NCI-H2171 (cell line): ENCODE data around the gene RBM38.
"Not testable (repeated sequence)": the region's sequence is repeated elsewhere in the genome, so short reads cannot be mapped to it uniquely, and the experiment has no call there.

Experiments used
- DNase-seq: peaks from one replicate; lab custom pipeline; 2025; lab: John Stamatoyannopoulos, UW

The RBM38 gene

GRCh38 chr20:57417830-57418780 is 26.9 kb downstream of the RBM38 start:
- DNase-seq: no peak

GRCh38 chr20:57419479-57419878 is 28.3 kb downstream of the RBM38 start:
- DNase-seq: not testable (repeated sequence)

- DNase-seq: peak; percentile 38
Measured at GRCh38 chr20:57420571-57421252, 29.5 kb downstream of the RBM38 start.

GRCh38 chr20:57421253-57422220 is 30.3 kb downstream of the RBM38 start:
- DNase-seq: no peak

GRCh38 chr20:57422254-57422653 is 31.1 kb downstream of the RBM38 start:
- no peak for DNase-seq

GRCh38 chr20:57425150-57426013 is 34.2 kb downstream of the RBM38 start:
- DNase-seq: peak; percentile 81

GRCh38 chr20:57426271-57426689 is 35.1 kb downstream of the RBM38 start:
- peak; percentile 70 for DNase-seq

GRCh38 chr20:57426831-57427230 is 35.6 kb downstream of the RBM38 start:
- no peak for DNase-seq

GRCh38 chr20:57428324-57429158 is 37.3 kb downstream of the RBM38 start:
- no peak for DNase-seq

GRCh38 chr20:57429159-57429496 is 37.9 kb downstream of the RBM38 start:
- no peak for DNase-seq

- no peak for DNase-seq
Measured at GRCh38 chr20:57429580-57430200, 38.5 kb downstream of the RBM38 start.

- DNase-seq: not testable (repeated sequence)
Measured at GRCh38 chr20:57430201-57430596, 39.0 kb downstream of the RBM38 start.

GRCh38 chr20:57431539-57431835 is 40.3 kb downstream of the RBM38 start:
- DNase-seq: no peak

- no peak for DNase-seq
Measured at GRCh38 chr20:57432480-57432861, 41.3 kb downstream of the RBM38 start.

- peak; percentile 41 for DNase-seq
Measured at GRCh38 chr20:57432862-57433491, 41.8 kb downstream of the RBM38 start.

GRCh38 chr20:57433657-57434389 is 42.6 kb downstream of the RBM38 start:
- no peak for DNase-seq

GRCh38 chr20:57434390-57434700 is 43.1 kb downstream of the RBM38 start:
- no peak for DNase-seq

- no peak for DNase-seq
Measured at GRCh38 chr20:57435105-57435497, 43.9 kb downstream of the RBM38 start.
